HG02623 (cell line): Measurements from ENCODE around the gene FPGT.
"Not testable (repeated sequence)": the region's sequence is repeated elsewhere in the genome, so short reads cannot be mapped to it uniquely, and the experiment has no call there.

Experiments used
- ATAC-seq: cut with Tn5 transposase; IDR thresholded peaks from one replicate; pipeline ENCODE4 v1.9.1; 2021; ENCODE audit warnings: moderate library complexity; ENCODE audit not compliant: unreplicated experiment

FPGT gene

DNA sequence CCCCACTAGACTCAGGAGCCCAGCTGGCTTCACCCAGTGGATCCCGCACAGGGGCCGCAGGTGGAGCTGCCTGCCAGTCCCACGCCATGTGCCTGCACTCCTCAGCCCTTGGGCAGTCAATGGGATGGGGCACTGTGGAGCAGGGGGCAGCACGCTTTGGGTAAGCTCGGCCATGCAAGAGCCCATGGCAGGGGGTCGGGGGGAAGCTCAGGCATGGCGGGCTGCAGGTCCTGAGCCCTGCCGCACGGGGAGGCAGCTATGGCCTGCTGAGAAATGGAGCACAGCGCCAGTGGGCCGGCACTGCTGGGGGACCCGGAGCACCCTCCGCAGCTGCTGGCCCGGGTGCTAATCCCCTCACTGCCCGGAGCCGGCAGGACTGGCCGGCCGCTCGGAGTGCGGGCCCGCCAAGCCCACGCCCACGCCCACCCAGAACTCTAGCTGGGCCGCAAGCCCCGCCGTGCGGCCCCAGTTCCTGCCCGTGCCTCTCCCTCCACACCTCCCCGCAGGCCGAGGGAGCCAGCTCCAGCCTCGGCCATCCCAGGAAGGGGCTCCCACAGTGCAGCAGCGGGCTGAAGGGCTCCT lies 55.3 kb downstream of the FPGT start:
- not testable (repeated sequence) for ATAC-seq
